HG03095 (cell line): ENCODE measurements around the gene DLG2.

Experiments used
- ATAC-seq: cut with Tn5 transposase; IDR thresholded peaks from one replicate; pipeline ENCODE4 v1.9.1; 2021; ENCODE audit warnings: moderate library complexity; ENCODE audit not compliant: unreplicated experiment

Gene DLG2

DNA sequence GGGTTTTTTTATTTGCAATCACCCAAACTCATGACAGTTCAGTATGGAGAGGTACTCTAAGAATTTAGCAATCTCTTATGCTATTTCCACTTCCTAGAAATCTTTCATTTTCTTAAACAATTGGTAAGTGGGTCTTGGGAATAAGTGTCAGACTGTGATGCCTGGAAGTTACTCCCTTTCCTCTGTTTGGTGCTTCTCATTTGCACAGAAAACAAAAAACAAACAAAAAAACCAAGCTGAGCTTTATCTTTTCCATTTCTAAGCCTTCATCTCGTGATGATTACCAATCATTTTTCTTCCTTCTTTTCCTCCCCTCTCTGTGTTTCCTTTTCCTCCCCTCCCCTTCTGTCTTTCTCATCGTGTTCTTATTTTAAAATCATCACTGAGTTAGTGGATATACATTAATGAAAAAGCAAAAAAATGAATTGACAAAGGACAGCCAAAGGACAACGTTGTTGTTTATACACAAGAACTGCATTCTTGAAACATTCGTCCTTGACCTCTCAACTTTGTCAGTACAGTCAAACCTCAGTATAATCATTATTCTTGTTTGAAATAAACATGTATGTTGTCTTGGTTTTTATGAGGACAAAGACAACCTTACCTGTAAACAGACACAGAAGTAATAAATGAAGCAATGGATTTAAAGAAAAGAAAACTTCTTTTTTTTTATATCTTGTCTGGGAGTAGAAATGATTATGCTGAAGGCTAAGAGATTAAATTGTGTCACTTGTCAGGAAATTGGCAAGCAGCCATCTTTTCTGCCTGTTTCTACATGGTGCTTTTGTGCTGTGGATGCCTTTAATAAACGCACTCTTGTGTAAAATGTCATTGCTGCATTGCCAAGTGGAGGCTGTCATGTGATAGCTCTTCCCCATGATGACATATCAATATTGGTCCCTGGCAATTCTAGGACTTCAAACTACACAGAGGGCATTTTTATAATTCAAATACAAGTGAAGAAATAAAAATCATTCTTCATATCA lies 1537.8 kb downstream of the DLG2 start:
- no peak for ATAC-seq

DNA sequence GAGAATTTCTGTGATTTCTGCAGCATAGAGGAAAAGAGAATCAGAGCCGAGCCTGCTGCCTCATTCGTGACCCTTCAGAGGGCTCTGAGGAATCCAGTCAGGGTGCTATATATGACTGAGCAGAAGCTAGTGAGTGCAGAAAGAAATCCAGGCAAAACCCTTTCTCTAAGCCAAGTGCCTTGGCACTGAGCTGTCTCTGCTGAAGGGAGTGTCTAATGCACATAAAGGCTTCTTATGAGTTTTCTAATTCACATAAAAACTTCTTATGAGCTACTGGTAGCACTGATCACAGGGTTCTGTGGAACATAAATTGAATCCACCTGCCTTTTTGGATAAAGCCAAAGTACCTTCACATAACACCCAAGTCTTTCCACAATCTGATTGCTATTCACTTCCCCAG lies 1555.3 kb downstream of the DLG2 start:
- no peak for ATAC-seq

DNA sequence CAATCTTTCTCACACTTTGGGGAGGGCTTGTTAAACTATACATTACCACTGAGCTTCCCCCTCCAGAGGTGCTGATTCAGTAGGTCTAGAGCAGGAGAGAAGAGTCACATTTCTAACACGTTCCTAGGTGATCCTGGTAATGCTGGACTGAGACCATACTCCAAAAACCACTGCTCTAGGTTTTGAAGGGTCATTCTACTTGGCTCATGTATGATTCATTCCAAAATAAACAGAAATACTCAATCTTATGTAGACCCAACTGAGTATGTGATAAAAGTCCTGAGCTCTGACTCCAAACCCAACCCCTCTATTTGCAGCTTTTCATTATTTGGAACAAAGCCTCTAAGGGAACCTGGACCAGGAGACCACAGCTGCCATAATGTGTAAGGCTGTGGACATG lies 1558.1 kb downstream of the DLG2 start:
- no peak for ATAC-seq

DNA sequence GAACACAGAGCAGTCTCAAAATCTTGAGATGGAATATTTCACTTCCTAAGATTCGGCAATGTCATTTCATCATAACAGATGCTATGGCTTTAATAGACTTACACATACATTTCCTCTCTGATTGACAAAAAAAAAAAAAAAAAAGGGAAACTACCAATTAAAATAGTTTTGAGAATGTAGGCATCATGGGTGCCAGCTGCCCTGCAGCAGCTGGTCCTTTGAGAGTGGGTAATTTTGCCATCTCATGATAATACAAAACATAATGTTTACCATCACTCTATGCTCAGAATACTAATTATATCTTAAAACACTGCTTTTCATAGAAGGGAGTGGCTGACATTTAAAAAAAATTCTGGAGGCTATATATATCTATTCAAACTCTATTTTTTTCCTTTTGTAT lies 1565.4 kb downstream of the DLG2 start:
- no peak for ATAC-seq

DNA sequence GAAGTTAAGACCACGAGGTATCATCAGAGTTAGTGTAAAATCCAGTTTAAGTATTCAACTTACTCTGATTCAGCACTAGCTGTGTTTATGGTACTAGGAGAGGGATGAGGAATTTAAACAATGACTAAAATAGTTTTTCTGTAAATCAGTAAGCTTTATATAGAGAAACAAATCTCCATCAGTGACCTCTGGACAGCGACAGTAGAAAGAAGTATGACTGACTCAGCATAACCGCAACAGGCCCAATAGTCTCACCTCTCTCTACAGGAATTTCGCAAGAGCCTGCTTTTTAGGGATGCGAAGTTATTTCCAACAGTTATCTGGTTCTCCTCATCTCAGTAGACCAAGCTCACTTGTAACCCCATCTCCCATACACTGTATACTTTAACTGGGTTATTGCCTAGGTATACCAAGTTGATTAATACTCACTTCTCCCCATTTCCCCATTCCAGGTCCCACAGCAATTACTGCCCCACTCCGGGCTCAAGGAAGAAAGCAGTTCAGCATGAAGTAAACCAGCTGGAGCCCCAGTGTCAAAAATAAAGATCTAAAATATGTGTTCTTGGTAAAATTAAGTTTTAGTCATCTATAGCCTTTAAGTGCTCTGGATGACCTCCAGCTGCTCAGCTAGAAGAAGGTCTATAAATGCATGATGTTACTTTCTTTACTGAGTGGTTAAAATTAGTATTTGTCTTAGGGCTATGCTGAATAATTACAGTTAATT lies 1570.3 kb downstream of the DLG2 start:
- no peak for ATAC-seq

DNA sequence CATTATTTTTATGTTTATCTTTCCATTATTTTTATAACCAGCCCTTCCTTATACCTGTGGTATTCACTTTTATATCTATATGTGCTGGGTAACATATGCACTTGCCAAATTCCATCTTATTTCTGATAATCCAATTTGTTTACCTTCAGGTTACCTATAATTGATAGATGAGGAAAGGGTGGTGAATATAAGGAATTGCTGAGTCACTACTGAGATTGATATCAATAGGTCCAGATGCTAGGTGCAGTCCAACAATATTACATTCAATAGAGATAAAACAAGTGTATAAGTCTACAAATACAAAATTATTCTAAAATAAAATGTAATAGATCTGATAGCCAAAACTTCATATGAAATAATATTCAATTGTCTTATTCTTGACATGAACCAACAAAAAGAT lies 1582.0 kb downstream of the DLG2 start:
- ATAC-seq, result no peak

DNA sequence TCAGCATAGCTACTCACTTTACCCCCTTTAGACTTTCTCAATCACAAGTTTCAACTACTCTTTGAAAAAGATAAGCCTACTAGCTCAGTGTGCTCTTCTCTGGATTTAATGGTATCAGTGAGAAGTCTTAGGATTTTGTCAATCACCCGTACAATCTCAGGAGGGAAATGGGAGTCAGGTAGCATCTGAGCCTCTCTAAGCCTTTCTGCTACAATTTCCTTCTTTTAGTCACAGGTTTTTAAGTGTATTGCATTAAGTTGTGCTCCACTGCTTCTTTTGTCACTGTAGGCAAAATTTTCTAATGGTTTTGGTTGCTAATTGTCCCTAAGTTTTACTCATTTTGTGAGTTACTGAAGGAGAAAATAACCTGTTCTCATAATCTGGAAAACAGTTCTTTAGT lies 1582.4 kb downstream of the DLG2 start:
- ATAC-seq, result no peak

DNA sequence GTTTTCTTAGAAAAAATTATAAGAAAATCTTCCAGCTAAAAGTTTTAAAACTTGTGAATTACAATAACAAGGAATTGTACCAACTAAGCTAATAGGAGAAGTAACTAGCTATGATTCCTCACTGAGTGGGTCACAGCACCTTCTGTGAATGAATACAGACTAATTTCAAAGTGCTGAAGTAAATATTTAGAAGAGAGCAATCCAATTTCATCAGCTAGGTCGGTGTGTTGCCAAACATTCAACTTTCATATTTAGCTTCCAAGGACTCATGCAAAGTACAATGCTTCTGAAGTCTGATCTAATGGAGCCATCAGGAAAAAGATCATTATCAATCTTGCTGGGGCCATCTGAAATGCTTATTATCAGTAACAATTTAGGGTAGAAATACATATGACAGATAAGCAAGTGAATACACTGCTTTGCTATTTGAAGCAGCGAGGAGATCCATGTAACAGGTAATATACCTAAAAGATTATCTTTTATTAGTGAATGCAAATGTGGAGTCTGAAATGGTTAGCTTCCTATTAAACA lies 1590.4 kb downstream of the DLG2 start:
- ATAC-seq, result no peak

DNA sequence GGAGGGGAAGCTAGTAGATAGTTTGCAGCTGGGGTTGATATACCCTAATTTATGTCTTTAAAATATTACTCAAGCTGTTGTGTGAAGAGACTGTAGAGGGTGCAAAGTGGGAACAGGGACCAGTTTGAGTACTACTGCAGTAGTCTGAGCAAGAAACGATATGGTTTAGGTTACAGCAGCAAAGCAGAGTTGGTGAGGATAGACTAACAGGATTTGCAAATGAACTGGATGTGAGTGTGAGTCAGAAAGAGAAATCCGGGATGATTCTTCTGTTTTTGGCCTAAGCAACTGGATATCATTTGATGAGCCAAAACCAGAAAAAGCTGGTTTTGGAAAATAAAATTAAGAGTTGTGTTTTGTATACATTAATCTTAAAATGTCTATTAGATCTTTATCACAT lies 1591.5 kb downstream of the DLG2 start:
- ATAC-seq, result no peak

DNA sequence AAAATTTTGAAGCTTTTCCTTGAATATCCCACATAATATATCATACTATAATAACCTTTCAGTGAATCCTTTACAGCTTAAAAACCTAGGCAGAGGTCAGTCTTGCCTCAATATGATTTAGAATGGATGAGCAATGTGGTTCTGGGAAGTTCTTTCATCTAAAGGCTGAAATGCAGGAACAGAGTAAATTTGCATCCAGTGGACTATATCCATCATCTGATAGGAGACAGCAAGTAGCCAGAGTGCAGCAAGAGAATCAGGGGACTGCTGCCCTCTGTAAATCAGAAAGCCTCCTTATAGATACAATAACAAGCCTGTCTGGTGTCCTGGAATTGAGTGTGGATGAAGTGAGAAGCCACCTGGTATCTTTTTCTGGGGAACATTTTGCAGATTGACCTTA lies 1592.7 kb downstream of the DLG2 start:
- ATAC-seq, result no peak

DNA sequence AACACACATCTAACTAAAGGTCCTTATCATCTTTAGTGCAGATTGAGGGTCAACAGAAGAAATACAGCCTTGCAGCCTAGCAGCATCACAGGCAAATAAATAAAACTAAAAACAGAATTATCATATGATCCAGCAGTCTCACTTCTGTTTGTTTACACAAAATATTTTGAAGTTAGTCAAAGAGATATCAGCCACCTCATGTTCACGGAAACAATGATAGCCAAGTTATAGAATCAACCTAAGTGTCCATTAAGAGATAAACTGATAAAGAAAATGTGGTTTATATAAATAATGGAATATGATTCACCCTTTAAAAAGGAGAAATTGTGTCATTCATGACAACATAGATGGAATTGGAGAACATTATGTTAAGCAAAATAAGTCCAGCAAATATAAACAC lies 1602.9 kb downstream of the DLG2 start:
- ATAC-seq, result no peak

DNA sequence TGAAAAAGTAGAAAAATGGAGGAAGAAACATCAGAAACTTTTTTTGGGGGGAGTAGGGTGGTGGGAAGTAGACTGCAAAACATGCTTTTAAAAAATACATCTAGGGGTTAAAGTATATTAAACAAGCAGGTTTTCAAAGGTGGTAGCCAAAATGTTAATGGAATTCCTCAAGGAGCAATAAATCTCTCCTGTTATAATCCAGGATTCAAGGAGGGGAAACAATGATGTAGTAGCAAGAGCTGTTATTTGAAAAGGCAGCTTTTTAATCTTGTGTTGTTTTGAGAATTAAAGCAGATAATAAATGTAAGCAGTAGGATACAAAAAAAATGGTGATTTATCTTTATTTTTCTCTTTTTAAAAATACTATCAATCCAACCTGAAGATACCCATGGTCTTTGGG lies 1604.4 kb downstream of the DLG2 start:
- no peak for ATAC-seq

DNA sequence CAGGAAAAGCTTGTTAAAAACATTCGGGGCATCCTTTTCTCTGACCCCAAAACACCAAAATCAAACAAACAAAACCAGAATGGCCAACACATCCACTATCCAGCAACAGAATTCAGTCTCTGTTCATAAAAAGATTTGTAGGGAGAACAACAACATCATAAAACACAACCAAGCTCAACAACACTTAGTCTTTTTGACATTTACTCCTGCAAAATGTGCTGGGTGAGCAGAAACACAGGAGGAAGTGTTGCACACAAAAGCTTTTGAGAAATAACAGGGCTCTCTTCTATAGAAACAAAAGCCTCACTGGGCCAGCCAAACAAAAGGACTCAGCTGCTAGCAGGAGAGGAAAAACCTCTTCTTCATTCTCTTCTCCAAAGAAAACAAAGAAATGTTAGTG lies 1604.9 kb downstream of the DLG2 start:
- no peak for ATAC-seq

DNA sequence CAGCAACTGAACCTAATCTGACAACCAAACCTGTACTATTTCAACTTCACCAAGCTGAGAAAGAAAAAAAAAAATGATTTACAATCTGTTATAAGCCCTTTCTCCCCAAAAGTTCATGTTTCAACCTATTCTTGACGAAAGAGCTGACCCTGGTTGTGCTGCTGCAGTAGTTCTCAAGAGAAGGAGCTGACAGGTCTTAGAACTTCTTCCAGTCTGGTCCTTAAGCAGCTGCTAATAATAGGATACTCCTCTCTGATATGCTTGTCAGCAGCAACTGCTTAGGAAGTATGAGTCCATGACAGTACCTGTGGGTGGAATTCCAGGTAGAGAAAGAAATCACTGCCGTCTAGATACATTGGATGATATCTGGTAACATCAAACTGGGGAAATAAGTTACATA lies 1605.9 kb downstream of the DLG2 start:
- no peak for ATAC-seq

DNA sequence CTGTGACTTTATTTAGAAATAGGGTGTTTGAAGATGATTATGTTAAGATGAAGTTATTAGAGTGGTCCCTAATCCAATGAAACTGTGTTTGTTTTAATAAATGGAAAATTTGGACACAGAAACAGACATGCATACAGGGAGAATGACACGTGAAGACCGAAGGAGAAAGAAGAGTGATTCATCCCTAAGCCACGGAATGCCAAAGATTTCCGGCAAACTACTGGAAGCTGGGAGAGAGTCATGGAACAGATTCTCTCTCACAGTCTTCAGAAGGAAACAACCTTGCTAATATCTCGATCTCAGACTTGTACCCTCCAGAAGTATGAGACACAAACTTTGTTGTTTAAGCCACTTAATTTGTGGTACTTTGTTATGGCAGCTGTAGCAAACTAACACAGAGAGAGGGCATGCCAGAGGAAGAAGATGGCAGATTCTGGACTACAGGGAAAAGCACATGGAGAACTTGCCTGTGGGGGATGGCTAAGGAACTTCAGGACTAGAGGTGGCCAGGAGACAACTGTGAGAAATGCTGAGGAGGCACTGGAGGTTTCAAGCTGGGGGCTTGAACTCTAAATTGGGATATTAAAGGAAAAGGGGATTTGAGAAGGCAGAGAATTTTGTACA lies 1607.5 kb downstream of the DLG2 start:
- no peak for ATAC-seq

DNA sequence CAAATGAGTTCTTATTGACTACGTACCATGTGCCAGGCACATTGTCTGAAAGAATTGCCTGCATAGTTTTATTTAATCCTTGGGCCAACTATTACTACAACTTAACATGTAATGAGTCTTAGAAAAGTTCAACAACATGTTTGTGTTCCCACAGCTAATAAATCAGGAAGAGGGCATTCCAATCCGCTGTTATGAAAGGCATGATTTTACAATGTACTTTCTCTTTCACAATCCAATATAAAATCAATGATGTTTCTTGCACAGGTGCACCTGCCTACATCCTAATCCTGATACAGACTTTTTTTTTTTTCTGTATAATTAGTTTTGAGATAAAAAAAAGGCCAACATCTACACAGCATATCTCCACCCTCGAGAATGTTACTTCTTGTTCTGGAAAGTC lies 1612.6 kb downstream of the DLG2 start:
- ATAC-seq, result no peak

DNA sequence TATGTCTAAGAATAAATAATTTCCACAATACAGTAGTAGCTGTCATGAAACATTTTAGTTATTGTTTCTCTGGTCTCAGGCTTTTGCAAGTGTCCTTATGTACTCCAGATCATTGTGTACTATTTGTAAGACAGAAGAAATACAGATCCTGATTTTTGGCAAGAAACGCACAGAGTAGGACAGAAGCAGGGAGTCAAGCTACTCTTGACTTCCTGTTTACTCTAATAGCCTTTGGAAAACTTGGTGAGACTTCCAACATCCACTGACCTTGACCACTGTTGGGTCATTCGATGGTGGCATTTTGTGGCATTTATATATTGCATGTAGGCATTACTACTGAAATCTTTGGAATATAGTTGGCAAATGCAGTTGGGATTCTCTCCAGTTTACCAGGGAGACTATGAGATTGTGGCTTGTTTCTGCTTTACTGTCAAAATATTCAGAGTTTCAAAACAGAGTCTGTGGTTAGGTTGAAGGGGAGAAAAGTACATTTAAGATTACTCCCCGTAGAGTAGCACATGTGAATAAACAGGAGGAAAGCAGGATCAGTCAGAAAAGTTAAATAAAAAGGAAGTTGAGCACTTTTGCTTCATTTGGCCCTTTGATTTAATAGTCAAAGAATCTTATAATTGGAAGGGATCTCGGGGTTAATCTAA lies 1614.8 kb downstream of the DLG2 start:
- ATAC-seq, result no peak

DNA sequence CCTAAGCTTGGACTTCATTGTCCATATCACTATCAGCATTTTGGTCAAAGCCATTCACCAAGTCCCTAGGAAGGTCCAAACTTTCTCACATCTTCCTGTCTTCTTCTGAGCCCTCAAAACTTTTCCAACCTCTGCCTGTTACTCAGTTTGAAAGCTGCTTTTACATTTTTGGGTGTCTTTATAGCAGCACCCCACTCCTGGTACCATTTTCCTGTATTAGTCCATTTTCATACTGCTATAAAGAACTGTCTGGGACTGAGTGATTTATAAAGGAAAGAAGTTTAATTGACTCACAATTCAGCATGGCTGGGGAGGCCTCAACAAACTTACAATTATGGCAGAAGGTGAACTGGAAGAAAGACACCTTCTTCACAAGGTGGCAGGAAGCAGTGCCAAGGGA lies 1624.0 kb downstream of the DLG2 start:
- no peak for ATAC-seq

DNA sequence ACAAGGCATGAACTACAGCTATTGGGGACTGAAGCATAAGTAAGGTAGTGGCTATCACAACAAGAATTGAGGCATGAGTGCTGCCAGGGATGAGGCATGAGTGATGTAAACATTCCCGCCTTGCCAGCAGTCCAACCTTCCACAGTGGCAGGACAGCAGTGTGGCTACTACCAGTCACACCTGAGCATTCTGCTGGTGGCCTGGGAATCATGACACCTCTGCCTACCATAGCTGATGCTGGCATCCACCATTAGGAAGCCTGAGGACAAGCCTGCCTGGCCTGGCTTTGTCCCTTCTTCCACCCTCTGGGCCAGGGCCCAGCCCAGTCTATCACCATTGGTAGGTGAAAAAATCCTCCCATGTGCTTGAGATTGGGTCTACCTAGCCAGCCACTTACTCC lies 1628.2 kb downstream of the DLG2 start:
- ATAC-seq, result no peak

DNA sequence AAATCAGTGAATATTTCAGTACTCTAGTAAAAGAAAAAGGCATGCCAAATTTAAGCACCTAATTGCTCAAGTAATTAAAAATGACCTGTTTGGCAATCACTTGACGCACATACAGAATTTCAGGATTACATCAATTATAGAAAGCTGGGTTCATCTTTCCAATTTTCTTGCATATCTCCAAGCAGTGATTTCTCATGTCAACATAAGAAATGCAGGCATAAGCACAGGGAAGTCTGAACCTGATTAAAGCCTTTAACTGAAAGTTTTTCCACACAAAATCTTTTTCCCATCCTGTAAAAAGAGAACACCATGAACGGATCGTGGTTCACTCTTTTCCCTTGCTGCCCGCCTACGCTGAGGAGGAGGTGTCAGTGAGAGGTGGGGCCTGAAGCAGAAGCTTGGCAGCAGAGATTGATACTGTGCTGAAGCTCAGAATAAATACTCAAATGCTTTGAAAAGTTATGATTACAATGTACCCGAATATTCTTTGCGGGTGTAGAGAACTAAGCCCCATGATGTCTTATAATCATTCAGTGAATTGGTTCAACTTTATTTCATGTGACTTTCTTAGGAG lies 1636.9 kb downstream of the DLG2 start:
- no peak for ATAC-seq

DNA sequence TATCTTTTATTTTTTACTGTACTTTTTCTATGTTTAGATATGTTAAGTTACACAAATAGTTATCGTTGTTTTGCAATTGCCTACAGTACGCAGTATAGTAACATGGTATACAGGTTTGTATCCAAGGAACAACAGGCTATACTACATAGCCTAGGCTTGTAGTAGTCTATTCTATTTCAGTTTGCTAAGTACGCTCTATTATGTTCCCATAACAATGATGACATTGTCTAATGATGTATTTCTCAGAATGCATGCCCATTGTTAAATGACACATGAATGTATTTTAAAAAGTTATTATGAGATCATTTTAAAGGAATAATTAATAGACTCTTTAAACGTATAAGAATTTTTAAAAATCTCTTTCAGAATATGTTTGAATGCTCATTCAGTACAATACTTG lies 1644.3 kb downstream of the DLG2 start:
- no peak for ATAC-seq
